NCI-H2171 treated with DMSO at 0.1 percent for 48 hours (cell line): Measurements from ENCODE around the gene KIAA0513.
A peak's percentile ranks its signal among the peaks of the same experiment; 100 is the strongest.

Experiments used
- DNase-seq: peaks from one replicate; lab custom pipeline; 2025; lab: John Stamatoyannopoulos, UW

The KIAA0513 gene, protein sequence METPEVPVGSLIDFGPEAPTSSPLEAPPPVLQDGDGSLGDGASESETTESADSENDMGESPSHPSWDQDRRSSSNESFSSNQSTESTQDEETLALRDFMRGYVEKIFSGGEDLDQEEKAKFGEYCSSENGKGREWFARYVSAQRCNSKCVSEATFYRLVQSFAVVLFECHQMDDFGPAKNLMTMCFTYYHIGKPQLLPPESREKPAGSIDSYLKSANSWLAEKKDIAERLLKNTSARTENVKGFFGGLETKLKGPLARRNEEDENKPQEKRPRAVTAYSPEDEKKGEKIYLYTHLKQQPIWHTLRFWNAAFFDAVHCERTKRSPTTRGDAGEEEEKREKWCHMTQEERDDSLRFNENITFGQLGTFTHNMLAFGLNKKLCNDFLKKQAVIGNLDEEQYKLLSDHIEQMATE

DNA sequence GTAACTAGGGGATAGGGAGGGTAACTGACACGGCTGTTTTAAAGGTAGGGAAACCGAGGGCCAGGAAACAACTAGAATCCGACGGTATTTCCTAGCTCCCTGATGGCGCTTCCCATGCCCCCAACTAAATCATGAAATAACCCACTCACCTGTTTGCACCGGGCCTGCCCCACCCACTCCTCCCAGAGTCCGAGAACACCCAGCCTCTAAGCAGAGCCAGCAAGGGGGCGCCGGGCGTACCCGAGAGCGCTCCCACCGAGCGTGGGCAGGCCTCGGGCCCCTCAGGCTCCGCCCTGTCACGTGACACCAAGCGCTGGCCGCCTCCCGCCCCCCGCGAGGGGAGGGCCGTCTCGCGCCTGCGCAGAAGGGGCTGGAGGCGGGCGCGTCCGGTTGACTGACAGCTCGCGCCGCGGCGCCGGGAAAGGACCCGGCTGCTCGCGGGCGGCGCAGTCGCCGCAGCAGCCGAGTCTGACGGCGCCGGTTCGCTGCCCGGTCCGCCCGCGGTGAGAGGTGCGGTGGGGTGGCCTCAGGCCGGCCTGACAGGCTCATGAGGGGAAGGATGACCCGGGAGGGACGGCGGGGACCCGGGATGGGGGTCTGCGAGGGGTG is at the start of gene KIAA0513:
KIAA0513 (plus strand) TSS at position 447 of the 609 bp plus-strand sequence. CDS start 39,277 bp downstream, outside the sequence.
- peak; percentile 84 for DNase-seq

DNA sequence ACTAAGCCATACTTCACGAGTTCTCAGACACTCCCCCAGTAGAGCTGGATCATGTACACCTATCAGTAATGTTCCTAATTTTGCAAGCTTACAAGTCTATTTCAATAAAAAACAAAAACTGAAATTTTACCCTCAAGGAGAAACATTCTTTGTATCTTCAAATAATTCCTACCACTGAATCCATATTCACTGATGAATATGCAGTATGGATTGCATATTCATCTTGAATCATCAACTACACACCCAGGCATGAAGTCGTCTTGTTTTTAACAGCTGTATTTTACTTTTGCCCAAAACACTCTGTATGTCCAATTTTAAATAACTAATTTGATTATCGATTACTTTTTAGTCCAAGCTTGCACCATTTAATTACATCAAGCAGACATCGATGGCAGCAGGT is 48.1 kb upstream of the KIAA0513 start:
- DNase-seq = no peak

DNA sequence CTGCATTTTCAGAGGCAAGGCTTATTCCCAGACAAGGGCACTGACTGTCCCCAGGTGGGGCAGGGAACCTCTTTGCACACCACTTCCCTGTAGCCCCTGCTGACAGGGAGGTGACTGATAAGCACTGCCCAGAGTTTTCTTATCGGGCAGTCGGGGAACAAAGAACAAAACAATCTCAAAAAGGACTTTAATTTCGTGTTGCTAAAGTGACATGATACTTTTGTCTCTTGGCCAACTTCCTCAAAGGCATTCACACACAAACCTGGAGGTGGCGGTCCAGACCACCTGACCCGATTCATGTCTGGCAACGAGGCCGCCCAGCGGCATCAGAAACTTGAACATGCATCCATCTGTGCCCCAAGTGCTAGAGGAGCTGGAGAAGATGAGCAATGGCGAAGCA is 45.2 kb upstream of the KIAA0513 start:
- no peak for DNase-seq

DNA sequence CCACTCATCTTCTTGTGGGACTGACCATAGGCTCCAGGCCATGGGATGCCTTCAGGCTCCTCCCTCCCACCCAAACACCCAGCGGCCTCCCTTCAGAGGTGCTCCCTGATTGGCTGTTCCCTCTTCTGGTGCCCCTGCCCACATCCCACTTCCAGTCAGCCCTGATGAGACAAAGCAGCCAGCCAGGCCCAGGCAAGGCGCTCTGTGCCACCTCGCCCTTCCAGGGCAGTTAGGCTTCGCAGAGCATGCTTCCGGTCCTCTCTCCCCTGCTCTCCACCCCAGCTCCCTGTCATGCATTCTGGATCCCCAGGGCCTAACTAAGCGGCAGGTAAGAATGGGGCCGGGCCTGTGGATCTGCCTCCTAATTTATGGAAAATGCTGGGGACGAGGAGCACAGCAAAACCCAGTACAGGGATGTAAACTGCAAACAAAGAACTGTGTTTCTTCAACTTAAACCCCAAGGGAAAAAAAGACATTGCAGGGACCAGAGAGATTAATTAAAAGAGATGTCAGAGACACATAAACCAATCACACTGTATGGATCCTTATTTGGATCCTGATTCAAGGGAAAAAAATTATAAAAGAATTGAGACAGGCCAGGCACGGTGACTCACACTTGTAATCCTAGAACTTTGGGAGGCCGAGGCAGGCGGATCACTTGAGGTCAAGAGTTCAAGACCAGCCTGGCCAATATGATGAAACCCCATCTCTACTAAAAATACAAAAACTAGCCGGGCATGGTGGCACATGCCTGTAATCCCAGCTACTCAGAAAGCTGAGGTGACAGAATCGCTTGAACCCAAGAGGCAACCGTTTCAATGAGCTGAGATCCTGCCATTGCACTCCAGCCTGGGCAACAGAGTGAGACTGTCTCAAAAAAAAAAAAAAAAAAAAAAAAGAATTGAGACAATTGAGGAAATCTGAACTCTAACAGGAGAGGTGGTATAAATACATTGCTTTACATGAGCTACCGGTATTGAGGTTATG is 42.2 kb upstream of the KIAA0513 start:
- no peak for DNase-seq

DNA sequence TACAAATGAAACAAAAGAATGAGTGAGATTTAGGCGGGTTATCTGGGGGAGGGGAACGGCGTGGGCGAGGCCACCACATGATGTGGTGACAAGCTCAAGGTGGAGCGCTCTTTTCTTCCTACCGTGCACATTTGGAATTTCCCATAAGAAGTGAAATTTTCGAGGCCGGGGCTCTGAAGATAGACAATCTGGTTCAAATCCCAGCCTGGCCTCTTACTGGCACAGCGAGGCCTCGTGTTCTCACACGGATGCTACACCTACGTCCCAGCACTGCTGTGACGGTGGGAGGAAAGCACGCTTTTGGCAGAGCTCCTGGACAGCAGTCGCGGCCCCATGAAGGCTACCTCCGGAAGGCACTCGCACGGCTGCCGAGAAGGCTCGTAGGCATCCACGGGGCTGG is 41.5 kb upstream of the KIAA0513 start:
- no peak for DNase-seq

DNA sequence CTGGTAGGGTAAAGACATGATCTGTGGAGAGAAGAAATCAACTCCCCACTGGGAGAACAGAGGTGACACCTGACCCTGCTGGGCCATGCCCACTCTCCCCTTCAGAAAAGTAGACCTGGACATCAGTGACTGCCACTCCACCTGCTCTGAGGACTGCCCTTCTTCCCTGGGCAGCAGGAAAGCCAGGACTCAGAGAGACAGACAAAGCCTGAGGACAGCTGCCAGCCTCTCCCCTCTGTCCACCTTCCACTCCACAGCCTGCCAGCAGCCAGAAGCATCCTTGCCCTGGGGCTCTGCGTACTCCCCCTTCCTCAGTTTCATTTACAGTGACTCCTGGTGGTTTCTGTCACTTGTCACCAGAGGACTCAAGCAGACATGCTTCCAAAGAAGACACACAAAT is 40.7 kb upstream of the KIAA0513 start:
- DNase-seq = no peak

DNA sequence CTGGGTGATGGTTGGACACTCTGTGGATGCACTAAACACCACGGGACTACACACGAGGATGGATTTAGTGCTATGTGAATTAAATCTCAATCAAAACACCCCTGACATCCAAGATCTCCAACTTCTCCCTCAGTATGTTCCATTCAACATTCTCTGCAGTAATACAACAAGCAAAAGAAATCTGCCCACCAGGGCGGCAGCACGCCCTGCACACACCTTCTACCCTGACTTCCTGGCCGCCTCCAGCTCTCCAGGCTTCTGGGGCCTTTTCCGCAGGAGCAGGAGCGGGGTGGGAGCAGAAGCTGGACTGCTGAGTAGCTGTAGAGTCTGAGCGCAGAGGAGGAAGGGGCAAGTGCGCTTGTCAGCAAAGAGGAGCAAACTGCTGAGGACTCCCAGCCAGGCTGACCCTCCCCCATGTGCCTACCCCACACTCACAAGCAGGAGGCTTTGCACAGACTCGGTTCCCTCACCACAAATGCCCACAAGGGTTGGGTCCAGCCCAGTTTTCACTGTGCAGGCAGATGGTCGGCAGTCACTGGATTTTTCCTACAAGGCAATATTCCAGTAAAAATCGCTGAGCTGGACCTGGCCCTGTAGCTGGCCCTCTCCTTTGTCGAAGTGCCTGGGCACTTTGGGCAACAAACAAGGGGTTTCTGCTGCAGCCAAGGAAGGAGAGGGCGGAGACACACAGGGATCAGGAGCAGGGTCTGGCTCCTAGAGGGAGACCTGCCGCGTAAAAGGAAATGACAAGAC is 39.1 kb upstream of the KIAA0513 start:
- DNase-seq = no peak

DNA sequence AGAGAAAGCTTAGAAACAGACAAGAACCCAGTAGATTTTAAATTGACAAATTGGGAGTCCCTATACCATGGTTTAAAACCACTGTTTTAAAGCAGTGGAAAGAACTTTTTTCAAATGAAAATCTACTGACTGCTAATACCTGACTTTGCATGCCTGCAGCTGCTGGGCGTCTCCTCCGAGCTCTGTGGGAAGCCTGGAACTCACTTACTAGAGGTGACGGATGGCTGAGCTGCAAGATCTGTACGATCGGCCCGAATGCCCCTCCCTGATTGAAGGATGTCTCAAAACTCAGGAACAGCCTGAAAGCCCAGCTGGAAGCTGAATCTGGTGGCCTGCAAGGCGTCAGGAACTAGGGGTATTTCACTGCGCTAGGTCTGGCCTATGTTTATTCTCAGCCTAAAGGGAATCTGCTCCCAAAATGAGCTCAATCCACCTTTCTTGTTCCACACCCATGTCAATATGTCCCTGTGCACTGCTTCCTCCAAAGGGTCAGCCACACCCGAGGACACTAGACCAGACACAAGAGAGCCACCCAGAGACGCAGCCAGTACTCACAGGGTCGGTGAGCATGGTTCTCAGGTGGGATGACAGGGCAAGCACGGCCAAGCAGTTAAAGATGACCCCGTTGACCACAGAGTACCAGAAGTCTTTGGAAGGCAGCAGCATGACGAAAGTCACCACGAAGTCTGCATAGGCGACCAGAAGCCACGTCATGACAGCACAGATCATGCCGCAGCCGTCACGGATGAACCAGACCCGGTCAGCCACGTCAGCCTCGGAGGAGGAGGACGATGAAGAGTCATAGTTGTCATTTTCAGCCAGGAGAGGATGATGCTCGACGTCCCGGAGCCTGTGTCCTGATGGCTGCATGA is 37.6 kb upstream of the KIAA0513 start:
- no peak for DNase-seq

DNA sequence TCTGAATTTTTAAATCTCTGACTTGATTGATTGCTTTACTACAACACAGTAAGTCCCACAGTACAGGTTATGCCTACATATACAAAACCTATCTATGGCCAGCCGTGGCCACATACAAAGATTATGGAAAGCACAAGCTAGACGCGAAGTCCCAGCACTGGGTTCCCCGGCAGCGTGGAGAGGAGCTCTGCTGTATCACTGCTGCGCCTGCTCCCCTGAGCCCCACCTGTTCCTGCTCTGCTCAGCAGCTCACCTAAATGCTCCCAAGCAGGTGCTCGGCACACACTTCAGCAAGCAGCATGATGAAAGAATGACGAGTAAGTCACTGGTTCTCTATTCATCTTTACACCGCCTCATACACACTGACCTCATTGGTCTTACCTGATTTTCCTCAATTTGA is 36.8 kb upstream of the KIAA0513 start:
- no peak for DNase-seq

DNA sequence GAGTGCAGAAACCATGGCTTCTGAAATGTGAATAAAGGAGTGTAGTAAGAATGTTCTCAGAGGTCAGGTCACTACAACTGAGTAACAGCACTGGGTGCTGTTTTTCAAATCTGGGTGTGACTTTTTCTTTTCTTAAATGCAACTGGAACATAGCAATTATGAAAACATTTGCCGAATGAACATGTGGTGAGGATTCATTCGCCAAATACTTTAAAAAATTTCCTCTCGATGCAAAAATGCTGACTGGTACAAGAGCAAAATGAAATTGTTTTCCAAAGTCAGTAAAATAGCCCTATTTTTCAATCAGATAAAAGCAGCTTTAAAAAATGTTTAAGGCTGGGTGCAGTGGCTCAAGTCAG is 34.9 kb upstream of the KIAA0513 start:
- no peak for DNase-seq

DNA sequence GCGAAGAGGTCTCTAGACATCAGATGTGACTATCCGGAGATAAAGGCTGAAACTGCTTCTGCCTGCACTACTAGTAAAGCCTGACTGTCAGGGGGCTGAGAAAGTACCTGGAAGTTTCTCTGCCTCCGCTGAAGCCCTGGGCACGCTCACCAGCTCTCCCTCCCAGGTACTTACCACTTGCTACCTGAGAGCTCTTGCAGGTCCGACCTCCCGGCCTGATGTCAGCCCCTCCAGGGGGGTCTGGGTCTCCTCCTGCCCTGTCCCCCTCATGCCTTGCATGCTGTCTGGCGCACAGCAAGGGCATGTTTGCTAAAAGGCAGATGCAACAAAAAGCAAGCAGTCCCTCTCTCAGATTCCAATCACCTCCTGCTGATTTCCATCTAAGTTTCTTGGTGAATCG is 33.7 kb upstream of the KIAA0513 start:
- DNase-seq = no peak

DNA sequence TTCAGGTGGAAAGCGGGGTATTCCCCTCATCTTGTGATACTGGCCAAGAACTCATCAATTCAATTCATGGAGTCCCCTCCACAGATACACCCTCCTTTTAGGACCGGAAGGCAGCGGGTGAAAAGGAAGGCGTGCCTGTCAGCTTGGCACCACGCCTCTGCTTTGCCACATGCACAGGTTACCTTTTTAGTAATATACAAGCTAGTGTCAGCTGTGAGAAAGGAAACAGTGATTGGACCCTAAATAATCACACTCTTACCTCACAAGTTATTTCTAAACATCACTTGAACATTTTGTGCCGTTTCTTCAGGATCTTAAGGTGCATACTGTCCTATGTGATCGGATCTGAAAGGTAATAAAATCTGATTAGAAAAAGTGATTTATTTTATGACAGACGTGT is 31.9 kb upstream of the KIAA0513 start:
- DNase-seq = no peak

DNA sequence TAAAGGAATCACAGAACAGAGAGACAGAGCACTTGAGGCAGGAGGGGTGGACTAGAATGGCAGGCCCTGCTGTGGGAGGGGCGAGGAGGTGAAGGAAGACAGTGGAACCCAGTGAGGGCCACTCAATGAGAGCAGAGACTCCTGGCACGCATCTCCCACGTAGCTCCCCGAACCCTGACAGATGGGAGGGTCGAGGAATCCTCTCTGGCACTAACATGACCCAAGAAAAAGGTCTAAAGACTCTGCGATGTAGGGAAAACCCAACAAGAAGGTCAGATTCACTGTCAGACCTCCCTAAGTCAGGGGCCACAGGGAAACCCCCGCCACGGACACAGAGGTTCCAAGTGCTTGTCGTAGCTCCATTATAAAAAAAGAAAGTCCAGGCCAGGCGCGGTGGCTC is 31.2 kb upstream of the KIAA0513 start:
- DNase-seq = no peak

DNA sequence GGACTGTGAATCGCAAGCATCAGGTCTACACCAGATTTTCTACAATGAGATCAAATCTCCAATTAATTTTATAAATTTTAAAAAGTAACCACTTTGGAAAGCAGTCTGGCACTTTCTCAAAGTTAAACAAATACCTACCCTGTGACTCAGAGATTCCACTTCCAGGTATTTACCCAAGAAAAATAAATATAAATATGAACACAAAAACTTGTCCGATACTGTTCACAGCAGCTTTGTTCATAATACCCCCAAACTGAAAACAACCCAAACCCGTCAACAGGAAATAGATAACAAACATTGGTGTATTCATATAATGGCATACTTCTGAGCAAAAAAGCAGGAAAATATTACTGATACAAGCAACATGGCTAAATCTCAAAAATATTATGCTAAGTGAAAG is 28.4 kb upstream of the KIAA0513 start:
- no peak for DNase-seq

DNA sequence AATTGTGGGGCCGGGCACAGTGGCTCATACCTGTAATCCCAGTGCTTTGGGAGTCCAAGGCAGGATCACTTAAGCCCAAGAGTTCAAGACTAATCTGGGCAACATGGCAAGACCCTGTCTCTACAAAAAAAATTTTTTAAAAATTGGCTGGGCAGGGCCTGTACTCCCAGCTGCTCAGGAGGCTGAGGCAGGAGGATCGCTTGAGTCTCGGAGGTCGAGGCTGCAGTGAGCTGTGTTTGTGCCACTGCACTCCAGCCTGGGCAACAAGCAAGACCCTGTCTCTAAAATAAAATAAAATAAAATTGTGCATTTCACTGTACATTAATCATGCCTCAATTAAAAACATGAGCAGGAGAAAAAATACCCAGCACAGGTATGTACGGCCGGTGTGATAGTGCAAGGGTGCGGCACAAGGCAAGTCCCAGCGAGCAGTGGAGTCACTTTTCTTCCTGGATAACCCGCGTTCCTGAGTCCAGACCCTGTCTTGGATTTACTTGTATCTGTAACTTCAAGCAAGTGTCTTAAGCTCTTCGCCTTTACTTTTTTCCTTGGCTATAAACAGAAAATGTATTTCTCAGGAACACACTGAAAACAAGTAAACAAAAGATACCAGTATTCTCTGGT is 27.6 kb upstream of the KIAA0513 start:
- no peak for DNase-seq

DNA sequence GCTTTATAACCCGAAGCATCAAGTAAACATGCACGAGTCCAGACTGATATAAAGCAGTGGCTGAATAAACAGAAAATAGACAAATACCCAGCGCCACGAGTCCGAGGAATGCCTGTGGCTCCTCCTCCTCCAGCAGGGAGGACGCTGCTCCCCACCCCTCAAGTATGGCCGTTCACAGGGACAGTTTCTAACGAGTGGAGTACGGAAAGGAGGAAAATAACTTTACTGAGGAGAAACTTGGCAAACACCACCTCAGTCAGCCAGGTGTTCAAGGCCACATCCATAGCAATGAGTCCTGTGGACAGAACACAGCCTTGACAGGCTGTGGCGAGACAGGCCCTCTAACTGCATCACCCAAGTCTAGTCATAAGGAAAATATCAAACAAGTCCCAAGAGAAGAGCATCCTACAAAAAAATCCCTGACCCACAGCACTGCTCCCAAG is 25.5 kb upstream of the KIAA0513 start:
- no peak for DNase-seq

DNA sequence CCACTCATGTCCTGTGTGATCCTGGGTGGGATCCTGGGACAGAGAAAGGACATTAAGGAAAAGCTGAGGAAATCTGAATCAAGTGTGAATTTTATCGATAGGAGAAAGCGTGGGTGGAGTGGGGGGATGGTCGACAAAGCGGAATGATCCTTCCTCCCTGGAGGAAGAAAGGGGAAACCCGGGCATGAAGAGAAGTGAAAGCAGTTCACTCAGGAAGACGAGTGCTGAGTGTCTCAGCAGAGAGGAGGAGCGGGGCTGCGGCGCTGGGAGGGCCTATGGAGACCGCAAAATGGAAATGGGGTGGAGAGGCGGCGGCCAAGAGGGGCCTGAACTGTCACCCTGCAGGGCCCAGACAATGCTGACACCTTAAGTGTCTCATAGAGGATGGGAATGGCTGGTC is 25.0 kb upstream of the KIAA0513 start:
- no peak for DNase-seq

DNA sequence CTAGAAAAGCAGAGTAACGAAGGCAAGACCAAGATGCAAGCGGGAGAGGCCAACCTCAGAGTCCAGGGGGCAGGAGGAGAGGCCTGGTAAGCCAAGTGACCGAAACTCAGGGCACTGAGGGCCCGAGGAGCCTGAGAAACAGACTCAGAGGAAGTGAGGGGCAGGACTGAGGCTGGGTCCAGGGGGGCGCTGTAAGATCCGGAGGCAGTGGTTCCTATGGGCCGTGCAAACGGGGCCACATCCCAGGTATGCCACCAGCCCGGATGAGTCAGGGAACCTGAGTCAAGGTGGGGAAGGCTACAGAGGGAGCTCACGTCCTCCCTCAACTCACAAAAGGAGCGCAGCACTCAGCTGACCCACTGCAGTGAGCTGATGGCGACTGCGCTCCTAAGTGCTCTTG is 24.5 kb upstream of the KIAA0513 start:
- no peak for DNase-seq

DNA sequence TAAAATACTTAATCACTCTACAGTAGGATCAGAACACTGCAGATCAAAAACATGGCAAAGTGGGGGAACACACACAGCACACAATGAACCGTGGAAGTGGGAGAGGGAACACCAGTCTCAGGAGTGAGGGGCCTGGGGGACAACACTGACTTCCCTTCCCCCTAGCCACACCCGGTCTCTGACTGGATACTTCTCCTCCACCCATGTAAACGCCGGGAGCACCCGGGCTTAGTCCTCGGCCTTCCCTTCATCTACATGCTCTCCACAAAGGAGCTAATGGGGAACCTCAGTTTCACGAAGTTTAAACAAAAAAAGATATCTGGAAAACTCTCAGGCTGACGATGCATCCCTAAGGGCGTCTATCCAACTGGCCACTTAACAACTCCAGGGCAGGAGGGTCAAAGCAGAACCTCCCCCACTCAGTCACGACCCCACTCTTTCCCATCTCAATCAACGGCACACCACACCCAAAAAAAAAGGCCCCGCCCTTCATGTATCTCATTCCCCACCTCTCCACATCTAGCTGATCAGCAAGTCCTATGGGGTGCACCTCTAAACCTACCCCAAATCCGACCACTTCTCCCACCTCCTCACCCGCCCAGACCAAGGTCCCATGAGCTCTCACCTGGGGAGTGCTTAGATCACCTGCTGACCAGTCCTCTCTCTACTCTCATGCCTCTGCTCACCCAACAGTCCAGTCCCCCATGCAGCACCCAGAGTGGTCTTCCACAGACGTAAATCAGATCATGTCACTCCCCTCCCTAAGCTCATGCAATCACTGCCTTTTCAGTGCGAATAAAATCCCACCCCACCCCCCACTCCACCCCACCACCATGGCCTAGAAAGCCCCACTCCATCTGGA is 23.6 kb upstream of the KIAA0513 start:
- DNase-seq = no peak
